ENCODE results near the gene CFAP300.

DNA sequence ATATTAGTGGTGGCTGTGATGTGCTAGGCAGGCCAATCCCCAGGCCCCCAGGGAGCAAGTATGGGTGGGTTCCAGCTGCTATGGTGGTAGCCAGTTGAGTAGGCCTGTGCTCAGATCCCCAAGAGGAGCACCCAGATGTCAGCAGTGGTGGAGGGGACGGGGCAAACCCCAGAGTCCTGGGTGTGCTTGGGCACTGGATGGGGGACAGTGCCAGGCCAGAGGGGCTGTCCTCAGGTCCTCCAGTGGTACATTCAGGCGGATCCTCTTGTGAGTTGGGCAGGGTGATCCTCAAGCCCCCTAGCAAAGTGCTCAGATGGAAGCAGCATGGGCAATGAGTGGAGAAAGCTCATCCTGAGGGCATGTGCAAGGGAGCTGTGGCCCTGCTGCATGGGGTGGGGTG is 26.0 kb downstream of the CFAP300 start:
- TF ChIP-seq, protein P1, sequence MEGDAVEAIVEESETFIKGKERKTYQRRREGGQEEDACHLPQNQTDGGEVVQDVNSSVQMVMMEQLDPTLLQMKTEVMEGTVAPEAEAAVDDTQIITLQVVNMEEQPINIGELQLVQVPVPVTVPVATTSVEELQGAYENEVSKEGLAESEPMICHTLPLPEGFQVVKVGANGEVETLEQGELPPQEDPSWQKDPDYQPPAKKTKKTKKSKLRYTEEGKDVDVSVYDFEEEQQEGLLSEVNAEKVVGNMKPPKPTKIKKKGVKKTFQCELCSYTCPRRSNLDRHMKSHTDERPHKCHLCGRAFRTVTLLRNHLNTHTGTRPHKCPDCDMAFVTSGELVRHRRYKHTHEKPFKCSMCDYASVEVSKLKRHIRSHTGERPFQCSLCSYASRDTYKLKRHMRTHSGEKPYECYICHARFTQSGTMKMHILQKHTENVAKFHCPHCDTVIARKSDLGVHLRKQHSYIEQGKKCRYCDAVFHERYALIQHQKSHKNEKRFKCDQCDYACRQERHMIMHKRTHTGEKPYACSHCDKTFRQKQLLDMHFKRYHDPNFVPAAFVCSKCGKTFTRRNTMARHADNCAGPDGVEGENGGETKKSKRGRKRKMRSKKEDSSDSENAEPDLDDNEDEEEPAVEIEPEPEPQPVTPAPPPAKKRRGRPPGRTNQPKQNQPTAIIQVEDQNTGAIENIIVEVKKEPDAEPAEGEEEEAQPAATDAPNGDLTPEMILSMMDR (IDR thresholded peaks at IDR 0.05), result no peak
- no peak for TF ChIP-seq POLR2A (IDR thresholded peaks at IDR 0.05)
